ENCODE results near the gene ZNF24.

DNA sequence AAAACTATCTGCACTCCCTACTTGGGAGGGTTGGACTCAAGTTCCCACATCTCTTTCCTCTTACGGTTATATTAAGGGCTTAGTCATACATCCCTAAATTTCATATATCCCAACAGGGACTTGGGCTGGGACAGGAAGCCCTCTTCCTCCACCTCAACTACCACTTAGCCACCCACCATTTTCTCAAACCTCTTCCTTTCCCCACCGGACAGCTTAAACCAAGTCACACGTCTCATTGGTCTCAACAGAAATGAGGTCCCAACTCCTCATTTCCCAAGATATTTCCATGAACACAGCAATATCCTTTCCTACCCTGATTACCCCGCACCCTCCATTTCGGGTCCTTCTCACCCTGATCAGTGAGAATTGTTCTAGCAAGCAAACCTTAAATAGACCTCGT, 54.9 kb downstream of the ZNF24 start:
- TF ChIP-seq, protein P1, sequence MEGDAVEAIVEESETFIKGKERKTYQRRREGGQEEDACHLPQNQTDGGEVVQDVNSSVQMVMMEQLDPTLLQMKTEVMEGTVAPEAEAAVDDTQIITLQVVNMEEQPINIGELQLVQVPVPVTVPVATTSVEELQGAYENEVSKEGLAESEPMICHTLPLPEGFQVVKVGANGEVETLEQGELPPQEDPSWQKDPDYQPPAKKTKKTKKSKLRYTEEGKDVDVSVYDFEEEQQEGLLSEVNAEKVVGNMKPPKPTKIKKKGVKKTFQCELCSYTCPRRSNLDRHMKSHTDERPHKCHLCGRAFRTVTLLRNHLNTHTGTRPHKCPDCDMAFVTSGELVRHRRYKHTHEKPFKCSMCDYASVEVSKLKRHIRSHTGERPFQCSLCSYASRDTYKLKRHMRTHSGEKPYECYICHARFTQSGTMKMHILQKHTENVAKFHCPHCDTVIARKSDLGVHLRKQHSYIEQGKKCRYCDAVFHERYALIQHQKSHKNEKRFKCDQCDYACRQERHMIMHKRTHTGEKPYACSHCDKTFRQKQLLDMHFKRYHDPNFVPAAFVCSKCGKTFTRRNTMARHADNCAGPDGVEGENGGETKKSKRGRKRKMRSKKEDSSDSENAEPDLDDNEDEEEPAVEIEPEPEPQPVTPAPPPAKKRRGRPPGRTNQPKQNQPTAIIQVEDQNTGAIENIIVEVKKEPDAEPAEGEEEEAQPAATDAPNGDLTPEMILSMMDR (IDR thresholded peaks at IDR 0.05), result no peak
- no peak for TF ChIP-seq POLR2A (IDR thresholded peaks at IDR 0.05)
